Sigmoid colon (tissue), 7 donors: ENCODE data around the gene TMEM127. TPM values are rescaled to one million over a fixed set of nuclear protein-coding genes. Genes with fewer than 3 reads are reported as not detected.

ENCODE experiments used
- DNase-seq: peaks from one replicate; pipeline ENCODE4 v3.0.0-alpha.2; 2019
- H3K27ac ChIP-seq, 4 donors: fragments of 200-600 bp; sonication (generic); one replicate each; pipeline ENCODE4 v1.5.1; 2016 to 2019; ENCODE audit warnings: mild to moderate bottlenecking in 1 of 4
- H3K27me3 ChIP-seq, 3 donors: fragments of 200-600 bp; sonication (generic); one replicate each; pipeline ENCODE4 v1.5.1; 2019; ENCODE audit warnings: mild to moderate bottlenecking in 1 of 3
- H3K36me3 ChIP-seq, 4 donors: fragments of 200-600 bp; sonication (generic); one replicate each; pipeline ENCODE4 v1.5.1; 2016 to 2019
- H3K4me1 ChIP-seq, 4 donors: fragments of 200-600 bp; sonication (generic); one replicate each; pipeline ENCODE4 v1.5.1; 2017 to 2019
- H3K4me3 ChIP-seq, 4 donors: fragments of 200-600 bp; sonication (generic); one replicate each; pipeline ENCODE4 v1.5.1; 2017 to 2019; ENCODE audit warnings: mild to moderate bottlenecking in 2 of 4, moderate library complexity in 1 of 4
- H3K9me3 ChIP-seq, 4 donors: fragments of 200-600 bp in 3 of 4; sonication (generic) in 3 of 4; one replicate each; pipeline versions ENCODE4 v1.5.1 to v1.6.1; 2013 to 2019
- CTCF ChIP-seq, 4 experiments: fragments of 450-650 bp in 3 of 4; fragments of 200-600 bp in 1 of 4; IDR thresholded peaks; one replicate each; pipeline ENCODE4 v1.5.1; 2016 to 2019; ENCODE audit warnings: antibody characterized with exemption in 4 of 4, mild to moderate bottlenecking in 3 of 4, moderate library complexity in 2 of 4
- EP300 ChIP-seq, 4 donors: sonication (generic); formaldehyde crosslinking; IDR thresholded peaks; one replicate each; pipeline ENCODE4 v1.6.1; 2017; ENCODE audit warnings: antibody characterized with exemption in 4 of 4
- POLR2A ChIP-seq, 2 donors: fragments of 450-650 bp; IDR thresholded peaks; one replicate each; pipeline ENCODE4 v1.6.1; 2016; ENCODE audit warnings: antibody characterized with exemption in 2 of 2, mild to moderate bottlenecking in 2 of 2, moderate library complexity in 2 of 2
- POLR2AphosphoS5 ChIP-seq, 4 donors: sonication (generic); formaldehyde crosslinking; IDR thresholded peaks; one replicate each; pipeline ENCODE4 v1.6.1; 2017; ENCODE audit warnings: antibody characterized with exemption in 4 of 4
- WGBS, 2 donors: extraction: QIAGEN DNeasy Blood & Tissue Kit; methylation state at CpG; one replicate each; pipeline ENCODE4 v1.1.7; 2013; 5-methylcytosine and 5-hydroxymethylcytosine counted together
- intact Hi-C: fragments of 100-400 bp; cut with DNase I; formaldehyde crosslinking; loops from one replicate; pipeline ENCODE4 v1.15.1; 2023
- polyA plus RNA-seq, 3 donors: library from polyadenylated mRNA; stranded (reverse); fragments of 200-250 nt; gene quantifications; one replicate each; pipeline ENCODE4 v1.2.3, GENCODE V29; 2013
- total RNA-seq, 4 donors: library from RNA; depleted of rRNA; stranded (reverse); fragments of >200 nt; gene quantifications; one replicate each; pipeline ENCODE4 v1.1.0, GENCODE V29; 2016
- donor health status: healthy with polysubstance abuse.
- donor health status: Bipolar disorder and iron deficiency.
- donor health status: healthy.

TMEM127 gene
- total and polyA plus RNA-seq, 7 donors = 10.8 to 40.1 (median 27.4) TPM

DNA sequence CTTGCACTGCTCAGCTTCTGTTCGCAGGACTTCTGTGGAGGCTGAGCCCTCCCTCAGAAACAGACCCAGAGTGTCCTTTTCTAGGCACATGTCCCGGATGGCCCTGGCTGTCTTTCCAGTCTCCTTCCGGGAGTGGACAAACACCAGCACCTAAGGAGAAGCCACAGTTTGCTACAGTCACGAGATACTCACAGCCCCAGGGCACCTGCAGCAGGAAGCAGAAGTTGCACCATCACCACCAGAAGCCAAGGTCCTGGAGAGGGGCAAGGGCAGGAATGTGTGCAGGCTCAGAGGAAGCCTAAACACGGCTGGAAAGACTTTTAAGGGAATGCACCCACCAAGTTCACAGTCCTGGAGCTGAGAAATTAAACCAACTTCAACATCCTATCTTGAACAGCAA is 26.0 kb upstream of the TMEM127 start:
- intact Hi-C loops = no loop called here
- Histone ChIP-seq H3K36me3 (peaks cover 73 to 100% (median 97%) of the 10 kb centered on the region in 4 donors), H3K27me3 (no peaks in the 10 kb centered on the region), H3K4me3 (no peak overlapping the region), H3K4me1 (no peaks in the 10 kb centered on the region), H3K27ac (no peak overlapping the region), H3K9me3 (no peaks in the 10 kb centered on the region)
- no peak for DNase-seq
- TF ChIP-seq POLR2A (IDR thresholded peaks at IDR 0.05) = no peak
- no peak for TF ChIP-seq CTCF (IDR thresholded peaks at IDR 0.05)
- no peak for TF ChIP-seq POLR2AphosphoS5 (IDR thresholded peaks at IDR 0.05)
- TF ChIP-seq EP300 (IDR thresholded peaks at IDR 0.05) = no peak
- WGBS, 2 donors = 92 to 95% methylated on average over 5 of the region's 5 CpGs

DNA sequence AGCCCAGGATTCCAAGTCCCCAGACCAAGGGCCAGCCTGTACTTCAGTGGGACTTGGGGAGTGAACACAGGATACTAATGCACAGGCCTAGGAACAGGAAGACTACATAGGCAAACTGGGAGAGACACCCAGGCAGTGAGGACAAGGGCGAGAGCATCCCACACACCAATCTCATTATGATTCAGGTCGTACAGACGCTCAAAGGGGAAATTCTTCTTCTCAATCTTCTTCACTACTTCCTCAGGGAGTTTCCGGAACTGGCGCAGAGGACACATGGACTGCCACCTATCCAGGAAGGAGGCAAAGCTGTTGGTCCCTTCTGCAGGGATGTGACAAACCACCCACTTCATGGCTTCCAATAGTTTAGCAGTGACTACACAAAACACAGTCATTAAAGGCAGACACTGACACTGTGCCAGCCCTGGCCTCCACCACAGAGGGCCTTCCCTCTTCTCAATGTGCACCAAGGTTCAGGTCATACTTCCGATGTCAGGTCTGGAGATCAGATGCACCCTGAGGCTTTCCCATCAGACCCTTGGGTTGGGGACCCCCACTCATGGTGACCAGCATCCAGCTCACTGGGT is 21.6 kb upstream of the TMEM127 start:
- 89% methylated on average over 6 of the region's 6 CpGs for WGBS, 2 donors
- Histone ChIP-seq H3K27me3 (no peaks in the 10 kb centered on the region), H3K9me3 (no peaks in the 10 kb centered on the region), H3K36me3 (peaks cover 91 to 100% (median 99%) of the 10 kb centered on the region in 4 donors), H3K27ac (no peak overlapping the region), H3K4me1 (no peaks in the 10 kb centered on the region), H3K4me3 (no peak overlapping the region)
- intact Hi-C loops = no loop called here
- TF ChIP-seq POLR2AphosphoS5 (IDR thresholded peaks at IDR 0.05) = no peak
- no peak for TF ChIP-seq EP300 (IDR thresholded peaks at IDR 0.05)
- no peak for TF ChIP-seq POLR2A (IDR thresholded peaks at IDR 0.05)
- no peak for TF ChIP-seq CTCF (IDR thresholded peaks at IDR 0.05)
- DNase-seq = peak; percentile 36

DNA sequence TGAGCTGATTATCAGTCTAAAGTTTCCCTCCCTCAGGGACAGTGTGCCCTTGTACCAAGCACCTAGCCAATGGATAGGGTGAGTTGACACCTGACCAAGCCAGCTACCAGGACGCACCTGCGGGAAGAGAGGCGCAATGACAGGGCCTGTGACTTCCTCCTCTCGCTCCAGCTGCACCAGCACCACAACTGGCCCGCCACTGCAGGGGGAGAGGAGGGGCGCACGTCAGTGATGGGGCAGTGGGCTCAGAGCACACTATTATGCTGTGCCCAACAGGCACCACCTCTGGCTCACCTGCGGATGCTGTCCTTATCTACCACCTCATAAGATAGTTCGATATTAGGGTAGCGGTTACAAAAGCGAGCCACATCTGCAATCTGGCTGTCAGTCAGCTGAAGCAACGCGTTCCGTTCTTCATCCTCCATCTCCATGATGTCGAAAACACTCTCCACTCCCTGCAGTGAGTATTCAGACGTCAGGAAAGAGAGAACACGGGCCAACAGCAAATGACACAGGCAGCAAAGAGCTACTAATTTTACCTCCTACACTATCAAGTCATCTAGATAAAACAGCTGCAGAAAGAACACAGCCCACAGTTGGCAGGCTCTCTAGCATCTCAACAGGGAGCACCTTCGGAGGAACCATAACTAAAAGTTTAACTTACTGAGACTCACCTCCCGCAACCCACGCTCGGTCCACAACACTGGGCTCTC is 11.1 kb upstream of the TMEM127 start:
- WGBS, 2 donors = 96 to 97% methylated on average over 21 of the region's 21 CpGs
- H3K9me3 ChIP-seq = no peaks in the 10 kb centered on the region
- H3K4me1 ChIP-seq = no peaks in the 10 kb centered on the region
- no peak overlapping the region for H3K4me3 ChIP-seq
- DNase-seq = no peak
- TF ChIP-seq POLR2AphosphoS5 (IDR thresholded peaks at IDR 0.05) (no peak), POLR2A (IDR thresholded peaks at IDR 0.05) (no peak), EP300 (IDR thresholded peaks at IDR 0.05) (no peak), CTCF (IDR thresholded peaks at IDR 0.05) (no peak)
- intact Hi-C loops = no loop called here
- no peaks in the 10 kb centered on the region for H3K27me3 ChIP-seq
- H3K36me3 ChIP-seq = peaks cover 56 to 100% (median 72%) of the 10 kb centered on the region in 4 donors
- no peak overlapping the region for H3K27ac ChIP-seq

DNA sequence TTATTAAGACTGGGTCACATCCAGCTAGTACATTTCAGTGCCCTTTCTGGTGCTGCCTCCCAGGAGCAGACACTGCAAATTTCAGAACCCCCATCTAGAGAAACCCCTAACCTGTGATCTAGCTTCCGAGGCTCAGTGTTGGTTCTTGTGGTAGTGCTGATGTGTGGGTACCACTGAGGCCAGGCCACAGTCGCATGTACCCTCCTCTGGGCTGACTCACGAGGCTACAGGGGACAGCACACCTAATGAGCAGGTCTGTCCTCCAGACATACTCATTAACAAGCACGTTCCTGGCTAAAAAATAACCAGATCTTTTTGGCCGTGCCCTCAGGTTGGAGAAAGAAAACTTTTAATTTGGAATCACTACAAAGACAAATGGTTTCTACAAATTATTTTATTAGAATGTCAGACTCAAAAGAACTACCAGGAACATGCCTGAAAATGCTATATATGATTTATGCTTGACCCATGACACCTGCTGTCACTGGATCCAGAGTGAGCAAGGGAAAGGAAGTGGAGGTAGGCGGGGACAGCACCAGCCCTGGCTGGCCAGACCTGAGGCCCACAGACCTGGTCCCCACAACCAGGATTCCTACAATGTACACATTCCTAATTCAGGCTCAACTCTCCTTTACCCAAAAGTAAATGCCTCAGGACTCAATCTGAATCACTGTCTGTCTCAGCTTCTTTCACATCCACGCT is 8.7 kb upstream of the TMEM127 start:
- H3K27ac ChIP-seq = no peak overlapping the region
- DNase-seq = no peak
- no peaks in the 10 kb centered on the region for H3K27me3 ChIP-seq
- WGBS, 2 donors = 76 to 82% methylated on average over 7 of the region's 7 CpGs
- intact Hi-C loops = no loop called here
- TF ChIP-seq CTCF (IDR thresholded peaks at IDR 0.05) = no peak
- TF ChIP-seq POLR2A (IDR thresholded peaks at IDR 0.05) = no peak
- no peak for TF ChIP-seq POLR2AphosphoS5 (IDR thresholded peaks at IDR 0.05)
- no peak for TF ChIP-seq EP300 (IDR thresholded peaks at IDR 0.05)
- peaks cover 37 to 98% (median 65%) of the 10 kb centered on the region in 4 donors for H3K36me3 ChIP-seq
- no peaks in the 10 kb centered on the region for H3K4me1 ChIP-seq
- H3K4me3 ChIP-seq = no peak overlapping the region
- H3K9me3 ChIP-seq = no peaks in the 10 kb centered on the region
